Endothelial cell of umbilical vein (primary cell): ENCODE measurements around the gene MRGPRD.

Source experiments
- EZH2 ChIP-seq: IDR thresholded peaks from 2 replicates; pipeline ENCODE4 v1.6.1; 2012; ENCODE audit warnings: borderline replicate concordance, low read depth, mild to moderate bottlenecking, moderate library complexity, low read length, inconsistent platforms; ENCODE audit not compliant: severe bottlenecking
- POLR2A ChIP-seq: IDR thresholded peaks from 2 replicates; pipeline ENCODE4 v1.6.1; 2012; ENCODE audit warnings: low read depth, mild to moderate bottlenecking, control low read depth, low read length
- POLR2AphosphoS5 ChIP-seq: IDR thresholded peaks from 2 replicates; pipeline ENCODE4 v1.6.1; 2012; ENCODE audit warnings: low read depth, mild to moderate bottlenecking, control low read depth, low read length, moderate library complexity; ENCODE audit not compliant: insufficient read depth
- TF ChIP-seq, protein P1 (sequence below), 2 donors: IDR thresholded peaks; 1 replicate in 1 of 2; 2 replicates in 1 of 2; pipeline ENCODE4 v1.5.1; 2011; ENCODE audit warnings: low read length in 2 of 2, mild to moderate bottlenecking in 2 of 2, moderate library complexity in 2 of 2, control low read depth in 1 of 2, inconsistent platforms in 1 of 2, low read depth in 1 of 2; ENCODE audit not compliant: insufficient read depth in 1 of 2; ENCODE audit errors: extremely low read depth in 1 of 2

DNA sequence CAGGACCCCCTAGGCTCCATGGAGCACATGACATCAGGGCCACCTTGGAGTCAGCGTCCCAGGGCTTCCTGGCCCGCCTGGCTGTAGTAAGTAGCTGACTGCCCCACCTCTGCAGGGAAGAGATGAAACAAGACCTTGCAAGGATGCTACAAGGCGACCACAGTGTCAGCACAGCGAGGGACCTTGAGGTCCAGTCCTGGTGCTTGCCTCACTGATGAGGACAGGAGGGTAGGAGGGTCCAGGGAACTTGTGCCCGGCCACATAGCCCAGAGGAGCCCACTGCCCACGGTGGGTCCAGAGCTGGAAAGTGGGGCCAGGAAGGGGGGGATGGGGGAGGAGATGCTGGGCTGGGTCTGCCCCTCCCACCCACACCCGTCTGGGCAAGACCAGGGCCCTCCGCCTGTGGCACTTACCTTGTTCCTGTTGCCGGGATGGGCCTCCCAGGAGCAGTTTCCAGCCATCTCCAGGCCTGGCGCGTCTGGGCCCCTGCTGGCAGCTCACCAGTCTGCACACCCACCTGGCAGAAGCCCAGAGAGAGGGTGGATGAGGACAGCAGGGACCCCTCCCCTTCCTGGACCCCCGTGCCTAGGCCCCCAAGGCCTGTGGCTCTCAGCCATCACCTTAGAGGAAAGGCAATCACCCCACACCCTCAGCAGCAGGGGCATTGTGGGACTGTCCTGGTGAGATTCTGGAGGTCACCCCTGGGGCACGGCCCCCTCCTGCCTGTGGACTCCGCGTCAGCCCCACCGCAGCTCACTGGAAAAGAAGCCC lies 28.8 kb upstream of the MRGPRD start:
- no peak for TF ChIP-seq EZH2
- no peak for TF ChIP-seq POLR2A
- TF ChIP-seq, protein P1, sequence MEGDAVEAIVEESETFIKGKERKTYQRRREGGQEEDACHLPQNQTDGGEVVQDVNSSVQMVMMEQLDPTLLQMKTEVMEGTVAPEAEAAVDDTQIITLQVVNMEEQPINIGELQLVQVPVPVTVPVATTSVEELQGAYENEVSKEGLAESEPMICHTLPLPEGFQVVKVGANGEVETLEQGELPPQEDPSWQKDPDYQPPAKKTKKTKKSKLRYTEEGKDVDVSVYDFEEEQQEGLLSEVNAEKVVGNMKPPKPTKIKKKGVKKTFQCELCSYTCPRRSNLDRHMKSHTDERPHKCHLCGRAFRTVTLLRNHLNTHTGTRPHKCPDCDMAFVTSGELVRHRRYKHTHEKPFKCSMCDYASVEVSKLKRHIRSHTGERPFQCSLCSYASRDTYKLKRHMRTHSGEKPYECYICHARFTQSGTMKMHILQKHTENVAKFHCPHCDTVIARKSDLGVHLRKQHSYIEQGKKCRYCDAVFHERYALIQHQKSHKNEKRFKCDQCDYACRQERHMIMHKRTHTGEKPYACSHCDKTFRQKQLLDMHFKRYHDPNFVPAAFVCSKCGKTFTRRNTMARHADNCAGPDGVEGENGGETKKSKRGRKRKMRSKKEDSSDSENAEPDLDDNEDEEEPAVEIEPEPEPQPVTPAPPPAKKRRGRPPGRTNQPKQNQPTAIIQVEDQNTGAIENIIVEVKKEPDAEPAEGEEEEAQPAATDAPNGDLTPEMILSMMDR (IDR thresholded peaks at IDR 0.05; ENCODE audit: extremely low read depth in 1 of 2, insufficient read depth in 1 of 2, low read depth in 1 of 2, low read length in 2 of 2): no peak
- no peak for TF ChIP-seq POLR2AphosphoS5
